ENCODE measurements around the gene PRDM2.

PRDM2 gene

DNA sequence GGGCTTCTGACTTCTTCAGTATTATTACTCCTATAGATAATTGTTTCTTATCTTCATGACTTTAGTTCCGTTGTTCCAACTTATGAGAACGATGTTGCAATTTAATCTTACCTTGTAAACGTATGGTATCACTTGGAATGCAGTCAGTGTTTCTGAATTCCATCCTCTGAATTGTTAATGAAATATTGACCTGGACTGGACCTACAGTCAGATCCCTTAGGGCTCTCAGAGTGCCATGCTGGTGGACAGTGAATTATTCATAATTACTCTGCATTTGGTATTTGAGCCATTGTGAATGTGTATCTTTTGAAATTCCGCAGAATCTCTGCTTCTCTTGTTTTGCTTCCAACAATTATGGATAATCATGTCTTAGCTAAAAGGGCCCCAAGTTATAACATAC lies 72.3 kb downstream of the PRDM2 start:
- H3K4me1 ChIP-seq (ENCODE audit: low read length) = no peaks in the 10 kb centered on the region
- no peak overlapping the region for H3K4me3 ChIP-seq (ENCODE audit: low read length)
- TF ChIP-seq EZH2phosphoT487 (IDR thresholded peaks at IDR 0.05; ENCODE audit: low read length) (no peak), EZH2 (optimal IDR thresholded peaks at IDR 0.05; ENCODE audit: low read depth, low read length) (no peak)
- H3K79me2 ChIP-seq (ENCODE audit: low read length) = peaks cover 98% of the 10 kb centered on the region
- H2AFZ ChIP-seq (ENCODE audit: low read length) = no peak overlapping the region
- no peak overlapping the region for H3K4me2 ChIP-seq (ENCODE audit: low read depth, low read length)
- H3K9me3 ChIP-seq (replicated peaks; ENCODE audit: insufficient read depth, low read length) = no peaks in the 10 kb centered on the region
- 0 out of 2 replicates have a peak, but pooled peaks cover 5% of the 10 kb centered on the region for H3K36me3 ChIP-seq (replicated peaks; ENCODE audit: insufficient read depth, low read length)
- H3K9me2 ChIP-seq (replicated peaks; ENCODE audit: insufficient read depth, low read length) = no peaks in the 10 kb centered on the region
- no peak overlapping the region for H3K27ac ChIP-seq (ENCODE audit: low read length)
- peaks cover 21% of the 10 kb centered on the region; the same call in 1 of the 2 replicates for H4K20me1 ChIP-seq (ENCODE audit: insufficient read depth, low read length)
- no peaks in the 10 kb centered on the region for H3F3A ChIP-seq (ENCODE audit: insufficient read depth, low read length)
- DNase-seq = no peak
- no peak overlapping the region for H3K9ac ChIP-seq (ENCODE audit: low read length)
- no peaks in the 10 kb centered on the region for H3K27me3 ChIP-seq (replicated peaks; ENCODE audit: insufficient read depth, low read length)

DNA sequence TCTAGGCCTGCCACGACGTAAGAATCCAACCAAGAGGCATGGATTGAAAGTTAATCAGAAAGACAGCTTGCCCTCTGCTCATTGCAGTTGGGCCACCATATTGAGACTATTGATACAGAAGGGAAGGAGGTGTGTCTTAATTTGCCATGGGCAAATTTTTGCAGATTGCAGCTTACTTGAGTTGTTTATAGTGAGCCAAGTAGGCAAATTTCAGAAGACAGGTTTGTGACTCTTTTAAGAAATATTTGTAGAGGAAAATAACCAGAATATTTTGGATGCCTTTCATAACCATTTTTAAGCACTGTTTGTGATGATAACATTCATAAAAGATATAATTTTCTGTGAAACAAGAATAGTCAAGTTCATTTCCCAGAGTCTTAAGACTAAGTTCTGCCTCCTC lies 74.1 kb downstream of the PRDM2 start:
- Histone ChIP-seq H4K20me1 (ENCODE audit: insufficient read depth, low read length) (peaks cover 16% of the 10 kb centered on the region; the same call in 1 of the 2 replicates), H3K79me2 (ENCODE audit: low read length) (peaks cover 98% of the 10 kb centered on the region), H3K27me3 (replicated peaks; ENCODE audit: insufficient read depth, low read length) (no peaks in the 10 kb centered on the region), H3F3A (ENCODE audit: insufficient read depth, low read length) (no peaks in the 10 kb centered on the region), H3K9me2 (replicated peaks; ENCODE audit: insufficient read depth, low read length) (no peaks in the 10 kb centered on the region), H3K9me3 (replicated peaks; ENCODE audit: insufficient read depth, low read length) (no peaks in the 10 kb centered on the region), H3K4me2 (ENCODE audit: low read depth, low read length) (no peak overlapping the region), H3K9ac (ENCODE audit: low read length) (no peak overlapping the region), H3K36me3 (replicated peaks; ENCODE audit: insufficient read depth, low read length) (0 out of 2 replicates have a peak, but pooled peaks cover 11% of the 10 kb centered on the region), H3K4me3 (ENCODE audit: low read length) (no peak overlapping the region), H2AFZ (ENCODE audit: low read length) (no peak overlapping the region), H3K4me1 (ENCODE audit: low read length) (no peaks in the 10 kb centered on the region), H3K27ac (ENCODE audit: low read length) (no peak overlapping the region)
- no peak for DNase-seq
- TF ChIP-seq EZH2 (optimal IDR thresholded peaks at IDR 0.05; ENCODE audit: low read depth, low read length) (no peak), EZH2phosphoT487 (IDR thresholded peaks at IDR 0.05; ENCODE audit: low read length) (no peak), CTCF (IDR thresholded peaks at IDR 0.05; ENCODE audit: low read length) (no peak)

- H3K4me2 ChIP-seq (ENCODE audit: low read depth, low read length) = no peak overlapping the region
- peaks cover 97% of the 10 kb centered on the region for H3K79me2 ChIP-seq (ENCODE audit: low read length)
- H3K4me1 ChIP-seq (ENCODE audit: low read length) = no peaks in the 10 kb centered on the region
- no peak overlapping the region for H3K27ac ChIP-seq (ENCODE audit: low read length)
- H3F3A ChIP-seq (ENCODE audit: insufficient read depth, low read length) = no peaks in the 10 kb centered on the region
- H4K20me1 ChIP-seq (ENCODE audit: insufficient read depth, low read length) = peaks cover 13% of the 10 kb centered on the region; the same call in 1 of the 2 replicates
- H3K9me3 ChIP-seq (replicated peaks; ENCODE audit: insufficient read depth, low read length) = no peaks in the 10 kb centered on the region
- DNase-seq = no peak
- H3K9me2 ChIP-seq (replicated peaks; ENCODE audit: insufficient read depth, low read length) = no peaks in the 10 kb centered on the region
- H2AFZ ChIP-seq (ENCODE audit: low read length) = no peak overlapping the region
- TF ChIP-seq EZH2phosphoT487 (IDR thresholded peaks at IDR 0.05; ENCODE audit: low read length) (no peak), CTCF (IDR thresholded peaks at IDR 0.05; ENCODE audit: low read length) (no peak), EZH2 (optimal IDR thresholded peaks at IDR 0.05; ENCODE audit: low read depth, low read length) (no peak)
- no peak overlapping the region for H3K9ac ChIP-seq (ENCODE audit: low read length)
- no peak overlapping the region for H3K4me3 ChIP-seq (ENCODE audit: low read length)
- 0 out of 2 replicates have a peak, but pooled peaks cover 15% of the 10 kb centered on the region for H3K36me3 ChIP-seq (replicated peaks; ENCODE audit: insufficient read depth, low read length)
- no peaks in the 10 kb centered on the region for H3K27me3 ChIP-seq (replicated peaks; ENCODE audit: insufficient read depth, low read length)
These were observed 75.5 kb downstream of the PRDM2 start for GRCh38 chr1:13775459-13775858.

DNA sequence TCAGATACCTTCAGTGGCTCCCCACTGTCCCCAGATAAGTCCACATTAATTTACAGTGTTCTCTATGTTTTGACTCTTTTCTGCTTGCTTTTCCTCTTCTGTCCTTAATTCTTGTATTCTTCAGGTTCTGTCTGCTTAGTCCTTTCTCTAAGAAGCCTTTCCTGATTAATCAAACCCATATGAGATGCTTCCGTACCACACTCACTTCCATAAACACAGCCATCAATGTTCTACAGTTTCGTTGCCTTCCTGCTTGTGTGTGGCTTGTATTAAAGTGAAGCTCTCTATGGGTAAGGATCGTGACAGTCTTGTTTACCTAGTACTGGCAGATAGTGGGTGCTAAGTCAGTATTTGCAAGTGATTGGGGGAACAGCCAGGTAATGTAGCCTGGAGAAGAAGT lies 75.9 kb downstream of the PRDM2 start:
- TF ChIP-seq EZH2 (optimal IDR thresholded peaks at IDR 0.05; ENCODE audit: low read depth, low read length) = no peak
- no peak for TF ChIP-seq EZH2phosphoT487 (IDR thresholded peaks at IDR 0.05; ENCODE audit: low read length)
- no peak for TF ChIP-seq CTCF (IDR thresholded peaks at IDR 0.05; ENCODE audit: low read length)
- no peak overlapping the region for H3K27ac ChIP-seq (ENCODE audit: low read length)
- no peaks in the 10 kb centered on the region for H3K4me1 ChIP-seq (ENCODE audit: low read length)
- no peaks in the 10 kb centered on the region for H3F3A ChIP-seq (ENCODE audit: insufficient read depth, low read length)
- no peak overlapping the region for H3K9ac ChIP-seq (ENCODE audit: low read length)
- no peak overlapping the region for H3K4me2 ChIP-seq (ENCODE audit: low read depth, low read length)
- peaks cover 9% of the 10 kb centered on the region; the same call in 1 of the 2 replicates for H4K20me1 ChIP-seq (ENCODE audit: insufficient read depth, low read length)
- 0 out of 2 replicates have a peak, but pooled peaks cover 15% of the 10 kb centered on the region for H3K36me3 ChIP-seq (replicated peaks; ENCODE audit: insufficient read depth, low read length)
- H3K27me3 ChIP-seq (replicated peaks; ENCODE audit: insufficient read depth, low read length) = no peaks in the 10 kb centered on the region
- H3K9me2 ChIP-seq (replicated peaks; ENCODE audit: insufficient read depth, low read length) = no peaks in the 10 kb centered on the region
- H3K4me3 ChIP-seq (ENCODE audit: low read length) = no peak overlapping the region
- H2AFZ ChIP-seq (ENCODE audit: low read length) = no peak overlapping the region
- H3K9me3 ChIP-seq (replicated peaks; ENCODE audit: insufficient read depth, low read length) = no peaks in the 10 kb centered on the region
- peaks cover 95% of the 10 kb centered on the region for H3K79me2 ChIP-seq (ENCODE audit: low read length)
- no peak for DNase-seq
